OCI-LY1 (cell line): ENCODE results near the gene ZNF609.
A peak's percentile ranks its signal among the peaks of the same experiment; 100 is the strongest.

Experiments used
- H2AFZ ChIP-seq: fragments of 200-600 bp; sonication (generic), shearing (Covaris generic); 2 replicates; pipeline ENCODE4 v1.6.0; 2014; ENCODE audit warnings: antibody characterized with exemption, mild to moderate bottlenecking, low read length
- H3F3A ChIP-seq: fragments of 200-600 bp; sonication (generic), shearing (Covaris generic); 2 replicates; pipeline ENCODE4 v1.6.0; 2014; ENCODE audit warnings: mild to moderate bottlenecking, antibody characterized with exemption, low read length, moderate library complexity; ENCODE audit not compliant: insufficient read depth
- H3K27ac ChIP-seq: fragments of 200-600 bp; sonication (generic); 2 replicates; pipeline ENCODE4 v1.5.1; 2014; ENCODE audit warnings: low read length, mixed run types, mild to moderate bottlenecking, low read depth; ENCODE audit not compliant: poor library complexity, severe bottlenecking
- H3K27me3 ChIP-seq: fragments of 200-600 bp; sonication (generic); 2 replicates; pipeline ENCODE4 v1.6.0; 2014; ENCODE audit warnings: antibody characterized with exemption, mild to moderate bottlenecking, low read length, moderate library complexity; ENCODE audit not compliant: insufficient read depth
- H3K36me3 ChIP-seq: fragments of 200-600 bp; sonication (generic); 2 replicates; pipeline ENCODE4 v1.6.1; 2014; ENCODE audit warnings: mild to moderate bottlenecking, antibody characterized with exemption, low read length, moderate library complexity, mixed read lengths; ENCODE audit not compliant: insufficient read depth
- H3K4me1 ChIP-seq: fragments of 200-600 bp; sonication (generic); 2 replicates; pipeline ENCODE4 v1.5.1; 2014; ENCODE audit warnings: mild to moderate bottlenecking, low read length, moderate library complexity; ENCODE audit not compliant: insufficient read depth, severe bottlenecking
- H3K4me2 ChIP-seq: fragments of 200-600 bp; sonication (generic), shearing (Covaris generic); 2 replicates; pipeline ENCODE4 v1.6.1; 2014; ENCODE audit warnings: low read length
- H3K4me3 ChIP-seq: fragments of 200-600 bp; sonication (generic); 2 replicates; pipeline ENCODE4 v1.5.1; 2014; ENCODE audit warnings: low read length, low read depth, mild to moderate bottlenecking, mixed read lengths; ENCODE audit not compliant: poor library complexity, severe bottlenecking
- H3K79me2 ChIP-seq: fragments of 200-600 bp; shearing (Covaris generic); 2 replicates; pipeline ENCODE4 v1.6.1; 2016; ENCODE audit warnings: mixed run types, low read length, mixed read lengths; ENCODE audit not compliant: insufficient read depth
- H3K9ac ChIP-seq: fragments of 200-600 bp; sonication (generic), shearing (Covaris generic); 2 replicates; pipeline ENCODE4 v1.6.1; 2014; ENCODE audit warnings: mild to moderate bottlenecking, low read length, mixed read lengths
- H3K9me2 ChIP-seq: fragments of 200-600 bp; sonication (generic), shearing (Covaris generic); 2 replicates; pipeline ENCODE4 v1.6.1; 2014; ENCODE audit warnings: low read depth, mild to moderate bottlenecking, low read length, mixed read lengths
- H3K9me3 ChIP-seq: fragments of 200-600 bp; shearing (Covaris generic); 2 replicates; pipeline ENCODE4 v1.6.1; 2014; ENCODE audit warnings: low read length, mixed read lengths
- H4K20me1 ChIP-seq: fragments of 200-600 bp; sonication (generic), shearing (Covaris generic); 2 replicates; pipeline ENCODE4 v1.6.0; 2016; ENCODE audit warnings: mild to moderate bottlenecking, low read length; ENCODE audit not compliant: insufficient read depth
- EZH2 ChIP-seq: fragments of 200-600 bp; sonication (generic), shearing (Covaris generic); IDR thresholded peaks from 2 replicates; pipeline ENCODE4 v1.8.0; 2017; ENCODE audit warnings: borderline replicate concordance, mixed run types, mild to moderate bottlenecking, antibody characterized with exemption, low read length, moderate library complexity, mixed read lengths
- TF ChIP-seq, protein P1 (sequence below): fragments of 200-600 bp; sonication (generic), shearing (Covaris generic); IDR thresholded peaks from 2 replicates; pipeline ENCODE4 v1.5.1; 2017; ENCODE audit warnings: mild to moderate bottlenecking, antibody characterized with exemption, low read length, moderate library complexity, mixed read lengths

ZNF609 gene

DNA sequence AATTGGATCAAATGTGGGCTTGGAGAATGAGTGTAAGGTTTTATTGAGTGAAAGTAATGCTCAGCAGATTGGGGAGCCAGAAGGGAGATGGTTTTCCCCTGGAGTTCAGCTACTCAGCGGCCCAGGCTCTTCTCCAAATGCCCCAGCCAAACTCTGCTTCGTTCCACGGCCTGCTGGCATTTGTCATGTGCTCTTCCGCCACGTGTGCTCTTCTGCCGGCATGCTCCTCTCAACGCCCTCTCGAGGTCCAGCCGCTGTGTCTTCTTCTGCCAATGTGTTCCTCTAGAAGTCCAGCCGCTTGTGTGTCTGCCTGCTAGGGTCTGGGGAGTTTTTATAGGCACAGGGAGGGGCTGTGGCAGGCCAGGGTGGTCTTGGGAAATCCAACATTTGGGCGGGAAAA is 158.2 kb downstream of the ZNF609 start:
- H3K79me2 ChIP-seq, result 0 out of 2 replicates have a peak, but pooled peaks cover 17% of the 10 kb centered on the region

DNA sequence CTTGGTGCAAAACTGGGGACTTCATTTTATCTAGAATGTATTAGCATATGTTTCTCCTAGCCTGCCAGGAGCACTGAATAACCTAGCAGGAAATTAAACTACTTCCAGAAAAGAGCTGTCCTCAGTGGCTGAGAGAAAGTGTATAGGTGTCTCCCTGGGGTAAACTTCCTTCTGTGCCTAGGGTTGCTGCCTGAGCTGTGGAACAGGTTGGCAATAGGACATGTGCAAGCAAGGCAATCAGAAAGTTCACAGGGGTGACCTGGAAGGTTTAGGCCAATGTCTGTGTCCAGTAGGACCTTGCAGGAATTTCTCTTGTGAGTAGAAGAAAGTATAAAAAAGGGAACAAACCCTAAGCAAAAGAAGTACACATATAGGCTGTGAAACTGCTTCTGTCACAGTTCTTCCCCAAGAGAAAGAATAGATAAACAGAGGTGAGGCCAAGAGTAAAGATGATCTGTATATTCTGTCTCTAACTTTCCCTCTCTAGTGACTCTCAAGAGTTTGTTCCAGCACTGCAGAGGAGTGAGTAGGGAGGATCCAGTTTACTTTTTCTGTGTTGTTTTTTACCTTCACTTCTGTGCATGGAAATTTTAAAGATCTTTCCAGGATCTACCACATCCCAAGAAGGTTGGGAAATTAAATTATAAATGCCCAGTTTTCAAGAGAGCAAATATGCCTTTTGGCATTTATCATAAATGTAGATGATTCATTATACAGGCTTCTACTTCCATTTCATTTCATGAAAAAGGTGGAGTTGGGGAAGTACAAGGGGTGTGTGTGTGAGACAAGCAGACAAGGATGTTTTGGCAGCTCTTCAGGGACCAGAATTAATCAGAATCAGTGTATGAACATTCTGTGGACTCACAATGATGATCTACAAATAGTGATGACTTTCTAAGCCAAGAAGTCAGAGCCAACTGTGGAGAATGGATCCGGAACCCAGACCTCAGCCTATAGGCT is 159.8 kb downstream of the ZNF609 start:
- Histone ChIP-seq H4K20me1 (no peaks in the 10 kb centered on the region), H2AFZ (no peak overlapping the region)

More for the DNA sequence above, 158.2 kb downstream of the ZNF609 start:
- no peak overlapping the region for H3K27ac ChIP-seq
- no peak overlapping the region for H2AFZ ChIP-seq
- no peaks in the 10 kb centered on the region for H3K9me2 ChIP-seq
- H3K4me2 ChIP-seq, result no peak overlapping the region
- no peaks in the 10 kb centered on the region for H3K9me3 ChIP-seq
- H3K36me3 ChIP-seq, result no peaks in the 10 kb centered on the region
- peaks cover 5% of the 10 kb centered on the region; the same call in 1 of the 2 replicates for H3F3A ChIP-seq
- H4K20me1 ChIP-seq, result no peaks in the 10 kb centered on the region
- no peak overlapping the region for H3K9ac ChIP-seq
- TF ChIP-seq EZH2, result no peak
- TF ChIP-seq, protein P1, sequence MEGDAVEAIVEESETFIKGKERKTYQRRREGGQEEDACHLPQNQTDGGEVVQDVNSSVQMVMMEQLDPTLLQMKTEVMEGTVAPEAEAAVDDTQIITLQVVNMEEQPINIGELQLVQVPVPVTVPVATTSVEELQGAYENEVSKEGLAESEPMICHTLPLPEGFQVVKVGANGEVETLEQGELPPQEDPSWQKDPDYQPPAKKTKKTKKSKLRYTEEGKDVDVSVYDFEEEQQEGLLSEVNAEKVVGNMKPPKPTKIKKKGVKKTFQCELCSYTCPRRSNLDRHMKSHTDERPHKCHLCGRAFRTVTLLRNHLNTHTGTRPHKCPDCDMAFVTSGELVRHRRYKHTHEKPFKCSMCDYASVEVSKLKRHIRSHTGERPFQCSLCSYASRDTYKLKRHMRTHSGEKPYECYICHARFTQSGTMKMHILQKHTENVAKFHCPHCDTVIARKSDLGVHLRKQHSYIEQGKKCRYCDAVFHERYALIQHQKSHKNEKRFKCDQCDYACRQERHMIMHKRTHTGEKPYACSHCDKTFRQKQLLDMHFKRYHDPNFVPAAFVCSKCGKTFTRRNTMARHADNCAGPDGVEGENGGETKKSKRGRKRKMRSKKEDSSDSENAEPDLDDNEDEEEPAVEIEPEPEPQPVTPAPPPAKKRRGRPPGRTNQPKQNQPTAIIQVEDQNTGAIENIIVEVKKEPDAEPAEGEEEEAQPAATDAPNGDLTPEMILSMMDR, result no peak
- peaks cover 42% of the 10 kb centered on the region for H3K4me1 ChIP-seq
- H3K27me3 ChIP-seq, result no peaks in the 10 kb centered on the region
- no peak overlapping the region for H3K4me3 ChIP-seq

DNA sequence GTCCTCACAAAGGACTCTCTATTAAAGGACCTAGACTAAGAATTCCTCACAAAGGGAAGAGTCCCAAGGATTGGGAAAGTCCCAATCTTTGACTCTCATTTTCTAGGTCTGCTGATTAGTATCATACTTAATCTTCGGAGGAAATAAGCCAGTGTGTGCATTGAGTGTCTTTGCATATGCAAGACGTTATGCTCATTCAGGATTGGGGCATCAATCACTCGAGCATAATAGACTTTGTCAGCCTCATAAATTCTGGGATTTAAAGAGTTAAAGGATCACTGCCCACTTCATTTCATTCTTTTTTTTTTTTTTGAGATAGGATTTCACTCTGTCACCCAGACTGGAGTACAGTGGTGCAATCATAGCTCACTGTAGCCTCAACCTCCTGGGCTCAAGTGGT is 160.7 kb downstream of the ZNF609 start:
- H3K9ac ChIP-seq, result no peak overlapping the region
- H3K79me2 ChIP-seq, result 0 out of 2 replicates have a peak, but pooled peaks cover 17% of the 10 kb centered on the region
- no peak overlapping the region for H3K4me3 ChIP-seq
- TF ChIP-seq, protein P1, result no peak
- TF ChIP-seq EZH2, result no peak
- no peaks in the 10 kb centered on the region for H3K9me2 ChIP-seq
- H3K36me3 ChIP-seq, result peaks cover 9% of the 10 kb centered on the region; the same call in 1 of the 2 replicates
- no peaks in the 10 kb centered on the region for H3K27me3 ChIP-seq
- no peak overlapping the region for H3K4me2 ChIP-seq
- peaks cover 51% of the 10 kb centered on the region for H3K4me1 ChIP-seq
- no peak overlapping the region for H3K27ac ChIP-seq
- peaks cover 5% of the 10 kb centered on the region; the same call in 1 of the 2 replicates for H3F3A ChIP-seq
- H4K20me1 ChIP-seq, result no peaks in the 10 kb centered on the region
- no peaks in the 10 kb centered on the region for H3K9me3 ChIP-seq
- H2AFZ ChIP-seq, result no peak overlapping the region

More for the DNA sequence above, 159.8 kb downstream of the ZNF609 start:
- H3K4me1 ChIP-seq, result peaks cover 51% of the 10 kb centered on the region
- TF ChIP-seq, protein P1, result no peak
- no peak for TF ChIP-seq EZH2
- 0 out of 2 replicates have a peak, but pooled peaks cover 17% of the 10 kb centered on the region for H3K79me2 ChIP-seq
- no peaks in the 10 kb centered on the region for H3K27me3 ChIP-seq
- H3K27ac ChIP-seq, result peak overlapping the region; percentile 58
- no peaks in the 10 kb centered on the region for H3K9me2 ChIP-seq
- H3K4me2 ChIP-seq, result no peak overlapping the region
- H3K36me3 ChIP-seq, result peaks cover 8% of the 10 kb centered on the region; the same call in 1 of the 2 replicates
- H3K4me3 ChIP-seq, result no peak overlapping the region
- H3K9ac ChIP-seq, result no peak overlapping the region
- H3F3A ChIP-seq, result peaks cover 5% of the 10 kb centered on the region; the same call in 1 of the 2 replicates
- H3K9me3 ChIP-seq, result no peaks in the 10 kb centered on the region
